ENCODE measurements around the gene TOX4.

DNA sequence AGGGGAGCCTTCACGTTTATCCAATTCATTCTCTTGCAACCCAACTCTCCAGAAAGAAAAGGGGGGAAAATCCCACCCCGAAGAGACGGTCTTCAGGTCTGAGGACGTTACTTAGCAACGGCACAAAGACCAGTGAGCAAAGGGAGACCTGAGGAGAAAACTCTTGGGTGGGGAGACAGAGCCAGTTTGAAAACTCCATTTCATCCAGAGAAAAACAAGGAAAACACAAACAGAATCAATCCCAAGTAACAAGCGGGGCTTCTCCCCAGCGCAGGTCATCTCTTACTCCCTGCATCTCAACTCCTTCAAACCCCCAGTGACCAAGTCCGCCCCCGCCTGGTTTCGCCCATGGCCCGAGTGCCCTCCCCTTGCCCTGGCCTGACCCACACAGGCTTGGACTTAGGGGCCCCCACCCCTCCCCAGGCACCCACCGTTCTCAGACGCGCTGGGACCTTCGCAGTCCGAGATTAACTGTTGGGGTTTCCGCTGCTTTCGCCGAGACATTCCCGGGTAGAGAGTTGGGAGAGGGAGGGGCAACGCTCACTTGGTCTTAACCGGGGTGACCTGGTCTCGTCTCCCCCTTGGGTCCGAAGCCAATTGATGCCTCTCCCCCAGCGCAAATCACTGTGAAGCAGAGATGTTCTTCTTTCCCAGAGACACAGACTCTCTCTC is 59.6 kb downstream of the TOX4 start:
- TF ChIP-seq, protein P1, sequence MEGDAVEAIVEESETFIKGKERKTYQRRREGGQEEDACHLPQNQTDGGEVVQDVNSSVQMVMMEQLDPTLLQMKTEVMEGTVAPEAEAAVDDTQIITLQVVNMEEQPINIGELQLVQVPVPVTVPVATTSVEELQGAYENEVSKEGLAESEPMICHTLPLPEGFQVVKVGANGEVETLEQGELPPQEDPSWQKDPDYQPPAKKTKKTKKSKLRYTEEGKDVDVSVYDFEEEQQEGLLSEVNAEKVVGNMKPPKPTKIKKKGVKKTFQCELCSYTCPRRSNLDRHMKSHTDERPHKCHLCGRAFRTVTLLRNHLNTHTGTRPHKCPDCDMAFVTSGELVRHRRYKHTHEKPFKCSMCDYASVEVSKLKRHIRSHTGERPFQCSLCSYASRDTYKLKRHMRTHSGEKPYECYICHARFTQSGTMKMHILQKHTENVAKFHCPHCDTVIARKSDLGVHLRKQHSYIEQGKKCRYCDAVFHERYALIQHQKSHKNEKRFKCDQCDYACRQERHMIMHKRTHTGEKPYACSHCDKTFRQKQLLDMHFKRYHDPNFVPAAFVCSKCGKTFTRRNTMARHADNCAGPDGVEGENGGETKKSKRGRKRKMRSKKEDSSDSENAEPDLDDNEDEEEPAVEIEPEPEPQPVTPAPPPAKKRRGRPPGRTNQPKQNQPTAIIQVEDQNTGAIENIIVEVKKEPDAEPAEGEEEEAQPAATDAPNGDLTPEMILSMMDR (IDR thresholded peaks at IDR 0.05) = no peak
- no peak for TF ChIP-seq POLR2A (IDR thresholded peaks at IDR 0.05)
